HL-60/S4 (cell line): ENCODE data around the gene DENR.
"Not testable (repeated sequence)": the region's sequence is repeated elsewhere in the genome, so short reads cannot be mapped to it uniquely, and the experiment has no call there.

Source experiments
- in situ Hi-C: fragments of 300-500 bp; cut with MboI; formaldehyde crosslinking; loops from 2 replicates; pipeline ENCODE4 v1.14.3; 2022; ENCODE audit warnings: low sequenced_read_pairs

Gene DENR, protein sequence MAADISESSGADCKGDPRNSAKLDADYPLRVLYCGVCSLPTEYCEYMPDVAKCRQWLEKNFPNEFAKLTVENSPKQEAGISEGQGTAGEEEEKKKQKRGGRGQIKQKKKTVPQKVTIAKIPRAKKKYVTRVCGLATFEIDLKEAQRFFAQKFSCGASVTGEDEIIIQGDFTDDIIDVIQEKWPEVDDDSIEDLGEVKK

GRCh38 chr12:122752464-122753318, at the start of gene DENR:
Gene DENR (plus strand): TSS chr12:122752824. CDS start chr12:122753702, 878 bp downstream.
- in situ Hi-C loops: loop anchor here (5.0 kb wide), 1 partner anchor 110 kb away; no protein-coding TSS in a partner anchor

DNA sequence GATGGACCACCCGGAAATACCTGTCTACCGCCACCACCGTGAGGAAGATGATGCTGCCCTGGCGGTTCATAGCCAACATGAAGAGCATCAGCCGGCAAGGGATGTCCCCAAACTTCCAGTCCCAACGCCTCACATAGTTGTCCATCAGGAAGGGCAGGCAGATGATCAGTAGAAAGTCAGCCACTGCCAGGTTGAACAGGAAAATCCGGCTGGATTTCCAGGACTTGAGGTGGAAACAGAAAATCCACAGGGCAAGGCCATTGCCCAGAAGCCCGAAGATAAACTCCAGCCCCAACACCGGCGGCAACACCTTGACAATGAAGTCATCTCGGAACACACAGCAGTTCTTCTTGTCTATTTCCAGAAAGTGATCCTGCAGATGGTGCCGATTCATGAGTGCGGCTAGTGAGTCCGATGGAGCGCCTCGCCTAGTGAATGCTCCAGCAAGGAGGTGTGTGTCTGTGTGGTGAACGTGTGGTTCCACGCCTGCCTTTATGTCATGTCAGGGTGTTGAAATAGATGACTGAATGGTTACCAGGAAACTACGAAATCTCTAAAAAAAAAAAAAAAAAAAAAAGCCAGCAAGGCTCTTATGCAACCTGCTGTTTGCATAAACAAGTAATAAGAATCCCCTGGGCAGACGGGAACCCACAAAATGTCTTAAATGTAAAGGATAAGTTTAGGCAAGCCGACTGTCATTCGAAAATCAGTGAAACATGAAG, 49.6 kb upstream of the DENR start, which contains the start of gene HCAR2:
TSS of gene HCAR2 (minus strand) at position 468 of the 722 bp plus-strand sequence. CDS start at position 394, 74 bp downstream.
- in situ Hi-C loops: not testable (repeated sequence)

GRCh38 chr12:122703841-122704240, 48.8 kb upstream of the DENR start:
- in situ Hi-C loops: not testable (repeated sequence)

DNA sequence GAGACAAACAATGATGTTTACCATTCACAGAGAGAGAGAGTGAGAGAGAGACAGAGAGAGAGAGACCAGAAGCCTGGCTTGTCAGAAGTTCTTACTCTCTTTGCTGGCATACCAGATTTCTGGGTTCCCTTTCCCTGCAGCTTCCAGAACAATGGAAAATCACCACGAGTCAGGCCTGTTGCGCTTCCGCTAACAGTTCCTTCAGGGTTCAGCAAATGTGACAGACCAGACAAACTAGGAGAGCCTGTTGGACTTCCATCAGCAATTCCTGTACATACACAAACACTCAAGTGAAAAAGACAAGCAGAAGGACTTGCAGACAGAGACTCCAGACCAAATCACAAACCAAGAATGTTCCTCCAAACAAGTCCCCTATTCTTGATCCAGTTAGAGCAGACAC, 43.3 kb upstream of the DENR start:
- in situ Hi-C loops: not testable (repeated sequence)

GRCh38 chr12:122710341-122710740, 42.3 kb upstream of the DENR start:
- in situ Hi-C loops: not testable (repeated sequence)

GRCh38 chr12:122711266-122711665, 41.4 kb upstream of the DENR start:
- in situ Hi-C loops: not testable (repeated sequence)

DNA sequence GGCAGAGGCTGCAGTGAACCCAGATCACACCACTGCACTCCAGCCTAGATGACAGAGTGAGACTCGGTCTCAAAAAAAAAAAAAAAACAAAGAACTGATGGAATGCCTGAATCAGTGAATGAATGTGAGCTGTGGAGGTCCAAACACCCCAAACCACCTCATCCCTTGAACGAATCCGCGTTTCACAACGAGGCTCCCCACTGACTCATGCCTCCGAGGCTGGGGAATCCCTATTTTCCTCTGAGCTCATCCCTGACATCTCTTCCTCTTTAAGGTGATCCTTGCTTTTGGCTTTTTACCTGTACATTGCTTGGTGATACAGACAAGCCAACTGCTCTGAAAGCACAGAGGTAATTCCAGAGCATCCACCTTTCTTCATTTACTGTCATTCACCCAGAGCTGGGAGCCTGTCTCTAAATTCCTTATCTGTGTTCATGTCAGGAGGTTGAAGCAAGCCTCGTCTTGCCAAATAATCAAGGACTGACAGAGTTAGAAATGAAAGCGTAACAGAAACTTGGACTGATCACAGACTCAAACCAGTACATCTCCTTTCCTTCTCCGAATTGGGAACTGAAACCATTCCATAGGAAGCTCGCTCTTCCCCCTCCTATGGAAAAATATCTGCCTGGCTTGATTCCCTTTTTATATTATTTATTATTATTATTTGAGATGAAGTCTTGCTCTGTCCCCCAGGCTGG, 39.0 kb upstream of the DENR start:
- in situ Hi-C loops: not testable (repeated sequence)

DNA sequence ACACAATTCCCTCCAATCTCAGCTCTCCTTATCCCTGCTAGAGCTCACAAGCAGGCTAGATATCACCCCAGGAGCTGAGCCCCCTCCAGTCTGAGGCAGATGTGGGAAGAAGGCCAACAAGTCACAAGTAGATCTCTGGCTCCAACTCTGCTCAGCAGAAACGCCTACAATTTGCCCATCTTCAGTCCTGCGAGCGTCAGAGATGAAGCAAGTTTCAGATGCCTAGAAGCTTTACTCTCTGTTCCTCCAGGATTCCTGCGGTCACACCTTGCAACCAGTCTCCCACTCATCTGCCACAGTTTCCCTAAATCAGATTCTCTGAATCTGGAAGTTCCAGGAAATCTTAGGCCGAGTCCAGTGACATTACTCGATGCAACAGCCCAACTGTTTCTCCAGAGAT, 37.4 kb upstream of the DENR start:
- in situ Hi-C loops: not testable (repeated sequence)

GRCh38 chr12:122716658-122717057, 36.0 kb upstream of the DENR start, which contains the start of gene HCAR3:
Gene HCAR3 (minus strand): TSS chr12:122716811. CDS start chr12:122716737, 74 bp downstream.
- in situ Hi-C loops: not testable (repeated sequence)

- in situ Hi-C loops: no loop called here
These were observed 31.5 kb upstream of the DENR start for GRCh38 chr12:122721057-122721545.

GRCh38 chr12:122722387-122722786, 30.2 kb upstream of the DENR start:
- in situ Hi-C loops: no loop called here

DNA sequence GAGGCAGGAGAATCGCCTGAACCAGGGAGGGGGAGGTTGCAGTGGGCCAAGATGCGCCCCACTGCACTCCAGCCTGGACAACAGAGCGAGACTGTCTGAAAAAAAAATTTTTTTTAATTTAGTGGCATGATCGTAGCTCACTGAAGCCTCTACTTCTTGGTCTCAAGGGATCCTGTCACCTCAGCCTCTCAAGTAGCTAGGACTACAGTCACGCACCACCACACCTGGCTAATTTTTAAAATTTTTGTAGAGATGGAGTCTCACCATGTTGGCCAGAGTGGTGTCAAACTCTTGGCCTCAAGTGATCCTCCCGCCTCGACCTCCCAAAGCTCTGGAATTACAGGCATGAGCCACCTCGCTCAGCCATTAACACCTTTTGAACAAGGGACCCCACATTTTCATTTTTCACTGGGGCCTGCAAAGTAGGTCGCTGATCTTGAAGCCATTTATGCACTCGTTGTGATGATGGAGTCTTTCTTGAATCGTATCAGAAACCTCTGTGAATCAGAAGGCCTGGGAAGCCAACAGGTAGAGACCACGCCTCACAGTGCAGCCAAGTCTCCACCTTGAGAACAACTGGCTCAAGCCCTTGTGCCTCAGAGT, 27.9 kb upstream of the DENR start:
- in situ Hi-C loops: no loop called here

GRCh38 chr12:122725452-122726079, 27.1 kb upstream of the DENR start:
- in situ Hi-C loops: no loop called here

DNA sequence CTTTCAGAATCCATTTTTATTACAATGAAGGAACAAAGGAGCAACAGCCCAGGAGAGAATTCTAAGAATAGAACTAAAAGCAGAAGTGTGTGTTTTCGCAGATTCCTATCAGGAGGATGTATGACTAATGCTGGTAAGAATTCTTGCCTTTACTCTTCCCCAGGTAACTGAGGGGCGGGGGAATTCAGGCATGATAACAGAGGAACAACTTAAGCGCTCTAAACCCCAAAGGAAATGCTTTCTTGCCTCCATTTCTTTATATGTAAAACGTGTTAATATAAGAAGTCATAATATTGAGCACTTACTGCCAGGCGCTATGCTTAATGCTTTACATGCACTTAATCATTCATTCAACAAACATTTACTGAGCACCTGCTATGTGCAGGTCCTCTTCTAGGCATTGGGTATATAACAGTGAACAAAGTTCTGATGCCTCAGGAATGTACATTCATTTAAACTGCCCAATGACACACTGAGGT, 26.5 kb upstream of the DENR start:
- in situ Hi-C loops: no loop called here

- in situ Hi-C loops: no loop called here
These were observed 22.9 kb upstream of the DENR start for GRCh38 chr12:122729583-122730214.

GRCh38 chr12:122730215-122731014, 22.2 kb upstream of the DENR start, which contains the start of gene HCAR1:
Gene HCAR1 (minus strand): TSS chr12:122730844. CDS start chr12:122730339, 505 bp downstream.
- in situ Hi-C loops: no loop called here

GRCh38 chr12:122732170-122732569, 20.5 kb upstream of the DENR start:
- in situ Hi-C loops: no loop called here

GRCh38 chr12:122732611-122733010, 20.0 kb upstream of the DENR start:
- in situ Hi-C loops: no loop called here
